Brain pericyte (primary cell): ENCODE measurements around the gene PTPRG.

Experiments
- DNase-seq: peaks from one replicate; pipeline ENCODE4 v3.0.0-alpha.2; 2012; ENCODE audit warnings: low read depth, low spot score

The PTPRG gene

DNA sequence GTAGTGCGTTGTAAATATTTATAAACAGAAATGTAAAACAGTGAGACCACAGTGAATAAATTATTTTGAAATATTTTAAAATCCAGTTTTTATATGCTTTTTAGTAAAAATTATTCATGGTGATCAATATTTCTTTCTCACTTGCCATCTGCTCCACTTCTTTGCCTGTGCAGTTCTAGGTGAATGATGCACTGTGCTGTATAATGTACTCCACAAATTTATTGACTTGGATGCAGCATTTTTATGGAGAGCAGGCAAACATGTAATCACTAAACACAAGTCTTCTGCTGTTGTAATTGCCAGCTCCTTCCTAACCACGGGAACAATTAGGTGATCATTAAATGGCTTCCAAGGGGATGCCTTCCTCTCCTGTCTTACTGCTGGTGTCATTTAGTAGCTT is 395.9 kb downstream of the PTPRG start:
- no peak for DNase-seq

DNA sequence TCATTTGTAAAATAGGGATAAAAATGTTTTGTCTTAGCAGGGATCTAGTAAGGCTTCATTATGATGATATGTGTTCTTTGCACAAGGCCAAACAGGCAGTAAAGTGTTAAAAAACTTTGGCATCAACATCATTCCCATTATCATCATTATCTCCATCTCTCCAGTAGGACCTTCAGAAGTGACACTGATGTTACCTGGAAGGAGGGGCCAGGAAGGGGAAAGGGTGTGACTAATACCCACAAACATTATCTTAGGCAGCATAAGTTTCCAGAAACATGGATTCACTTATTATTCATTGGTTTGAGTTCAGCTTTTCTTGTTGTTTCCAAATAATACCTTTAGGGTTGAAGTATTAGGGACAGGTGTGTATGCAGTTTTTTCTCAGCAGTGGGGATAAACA is 399.6 kb downstream of the PTPRG start:
- DNase-seq: no peak

DNA sequence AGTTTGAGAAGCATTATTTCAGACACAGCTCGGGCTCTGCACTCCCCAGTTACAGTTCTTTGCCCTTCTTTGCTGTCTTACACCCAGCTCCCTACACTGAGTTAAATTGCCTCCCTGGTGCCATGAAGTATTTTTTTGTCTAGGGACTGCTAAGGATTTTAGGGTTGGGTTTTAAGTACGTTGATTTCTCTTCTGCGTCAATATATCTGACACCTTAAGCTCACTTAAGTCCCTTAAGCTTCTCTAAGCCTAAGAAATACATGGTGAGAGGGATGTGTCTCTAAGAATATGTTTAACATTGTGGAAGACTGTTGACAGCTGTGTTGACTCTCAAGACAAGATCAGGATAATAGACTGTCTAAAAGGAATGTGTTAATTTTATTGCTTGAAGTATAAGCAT is 400.5 kb downstream of the PTPRG start:
- DNase-seq: no peak

DNA sequence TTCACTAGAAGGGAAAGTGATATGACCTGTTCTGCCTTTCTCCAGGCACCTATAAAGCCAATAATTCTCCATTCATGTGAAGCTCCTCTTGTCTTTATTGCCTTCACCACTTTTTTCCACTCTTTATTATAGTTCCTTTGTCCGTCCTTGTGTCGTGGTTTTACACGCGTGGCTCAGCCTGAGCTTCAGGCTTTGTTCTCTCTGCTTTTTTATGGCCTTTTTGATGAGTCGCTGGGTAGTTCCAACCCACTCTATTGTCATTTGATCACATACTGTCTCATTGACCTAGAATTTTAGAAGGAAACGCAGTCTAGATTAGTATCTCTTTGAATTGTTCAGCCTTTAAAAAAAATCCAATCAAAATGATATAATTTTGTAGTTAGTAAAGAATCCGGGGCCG is 403.2 kb downstream of the PTPRG start:
- DNase-seq: no peak

DNA sequence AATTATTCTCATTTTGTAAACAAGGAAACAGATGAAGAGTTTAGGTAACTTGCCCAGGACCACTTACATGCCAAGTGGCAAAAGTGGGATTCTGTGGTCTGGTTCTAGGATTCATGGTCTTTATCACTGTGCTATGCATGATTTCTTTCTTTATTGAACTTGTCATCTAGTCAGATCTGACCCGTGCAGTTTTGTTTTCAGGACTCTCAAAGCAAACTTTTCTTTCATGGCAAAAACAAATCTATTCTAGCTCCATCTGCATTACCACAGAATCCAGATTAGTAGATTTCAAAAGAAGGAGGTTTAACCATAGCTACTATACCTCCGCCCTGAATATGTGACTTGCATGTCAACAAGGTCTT is 404.4 kb downstream of the PTPRG start:
- DNase-seq: no peak

DNA sequence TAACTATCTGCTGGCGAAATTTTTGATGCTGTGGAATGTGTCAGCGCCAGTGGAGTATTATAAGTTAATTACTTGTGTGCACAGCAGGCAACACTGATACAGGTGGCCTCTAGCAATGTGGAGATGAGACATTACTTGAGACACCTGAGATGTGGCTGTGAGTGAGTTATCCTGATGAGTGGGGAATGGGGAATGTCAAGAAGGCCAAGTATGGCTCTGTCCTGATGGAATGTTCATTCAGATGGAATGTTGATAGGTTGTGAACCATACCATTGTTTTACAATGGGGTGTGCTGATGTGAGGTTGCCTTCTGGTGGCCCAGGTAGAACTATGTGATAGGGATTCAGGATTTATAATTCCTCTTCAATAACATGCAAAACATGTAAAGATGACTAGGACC is 404.8 kb downstream of the PTPRG start:
- DNase-seq: no peak

DNA sequence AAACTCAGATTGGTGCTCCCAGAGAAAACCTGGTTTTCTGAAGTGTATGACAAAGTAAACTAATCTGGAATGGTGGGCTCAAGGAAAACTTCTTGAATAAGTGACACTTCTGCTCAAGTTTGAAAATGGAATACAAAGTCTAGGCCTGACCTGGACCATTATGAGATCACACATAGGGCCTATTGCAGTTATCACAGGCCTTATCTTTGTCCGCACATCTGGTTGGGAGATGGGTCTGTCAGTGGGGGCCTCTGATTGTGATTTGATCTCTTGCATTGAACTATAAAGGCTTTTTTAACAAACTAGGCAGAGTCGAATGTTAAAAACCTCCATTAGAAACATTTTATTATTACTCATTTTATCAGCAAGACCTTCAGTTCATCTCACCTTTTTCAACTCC is 405.6 kb downstream of the PTPRG start:
- DNase-seq: no peak

DNA sequence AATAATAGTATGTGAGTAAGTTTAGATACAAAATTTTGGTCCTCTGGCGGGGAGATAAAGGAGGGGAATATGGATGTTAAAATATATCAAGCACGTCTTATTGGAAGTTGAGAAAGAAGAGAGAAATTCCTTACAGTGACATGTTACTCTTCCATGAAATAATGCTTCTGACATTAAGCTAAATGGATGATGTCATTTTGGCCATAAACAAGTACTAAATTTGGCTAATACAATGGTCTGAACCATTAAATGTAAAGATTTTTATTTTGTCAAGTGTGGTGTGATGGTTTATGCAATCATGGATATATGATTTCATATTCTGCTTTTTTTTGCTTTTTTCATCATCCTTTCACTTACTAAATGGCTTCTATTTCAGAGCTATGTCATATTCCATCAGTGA is 406.6 kb downstream of the PTPRG start:
- no peak for DNase-seq

DNA sequence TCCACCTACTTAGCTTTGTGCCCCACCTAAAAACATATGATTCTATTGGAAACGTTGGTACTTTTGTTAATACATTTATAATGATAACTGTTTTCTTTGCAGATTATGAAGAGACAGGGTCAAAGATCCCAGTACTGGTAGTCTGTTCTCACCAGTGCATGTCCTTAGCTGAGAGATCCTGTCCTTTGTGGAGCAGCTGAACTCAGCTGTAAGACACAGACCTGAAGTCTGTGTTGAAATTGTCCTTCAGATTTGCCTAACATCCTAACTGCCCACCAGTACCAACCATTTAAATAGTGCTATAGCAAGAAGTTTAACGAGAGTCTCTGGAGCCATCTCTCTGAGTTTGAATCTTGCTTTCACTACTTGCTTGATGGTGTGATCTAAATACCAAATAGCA is 413.3 kb downstream of the PTPRG start:
- no peak for DNase-seq

DNA sequence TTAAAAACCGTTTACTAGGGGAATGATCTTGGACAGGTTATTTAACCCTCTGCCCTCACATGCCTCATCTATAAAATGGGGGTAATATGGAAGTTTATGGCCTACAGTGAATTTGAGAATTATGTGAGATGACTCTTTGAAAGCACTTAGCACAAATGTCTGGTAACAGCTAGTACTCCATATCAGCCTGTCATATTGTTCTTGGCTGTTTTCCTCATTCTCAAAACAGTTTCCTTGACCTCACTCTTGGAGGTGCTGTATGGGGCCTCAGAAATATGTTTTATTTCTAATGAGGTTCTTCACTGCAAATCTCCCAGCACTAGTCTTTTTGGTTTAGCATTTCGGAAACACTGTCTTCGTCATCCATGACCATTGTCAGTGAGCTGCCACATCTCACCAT is 413.8 kb downstream of the PTPRG start:
- no peak for DNase-seq

DNA sequence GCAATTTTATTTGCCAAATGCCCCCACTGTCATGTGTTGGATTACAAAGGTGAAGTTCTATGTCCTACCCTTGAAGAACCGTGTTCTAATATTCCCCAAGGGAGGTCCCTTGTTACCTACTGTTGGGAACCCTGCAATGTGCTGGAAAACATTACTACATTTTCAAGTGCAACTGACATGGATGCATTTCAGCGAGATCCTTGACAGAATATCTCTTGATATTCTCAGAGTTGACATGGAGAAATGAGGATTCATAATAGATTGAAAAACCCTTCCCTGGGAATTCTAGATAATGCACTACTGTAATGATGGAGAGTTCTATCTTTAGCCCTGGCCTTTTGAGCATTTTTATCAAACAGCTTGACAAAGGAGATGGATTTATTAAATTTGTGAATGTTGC is 414.6 kb downstream of the PTPRG start:
- no peak for DNase-seq

DNA sequence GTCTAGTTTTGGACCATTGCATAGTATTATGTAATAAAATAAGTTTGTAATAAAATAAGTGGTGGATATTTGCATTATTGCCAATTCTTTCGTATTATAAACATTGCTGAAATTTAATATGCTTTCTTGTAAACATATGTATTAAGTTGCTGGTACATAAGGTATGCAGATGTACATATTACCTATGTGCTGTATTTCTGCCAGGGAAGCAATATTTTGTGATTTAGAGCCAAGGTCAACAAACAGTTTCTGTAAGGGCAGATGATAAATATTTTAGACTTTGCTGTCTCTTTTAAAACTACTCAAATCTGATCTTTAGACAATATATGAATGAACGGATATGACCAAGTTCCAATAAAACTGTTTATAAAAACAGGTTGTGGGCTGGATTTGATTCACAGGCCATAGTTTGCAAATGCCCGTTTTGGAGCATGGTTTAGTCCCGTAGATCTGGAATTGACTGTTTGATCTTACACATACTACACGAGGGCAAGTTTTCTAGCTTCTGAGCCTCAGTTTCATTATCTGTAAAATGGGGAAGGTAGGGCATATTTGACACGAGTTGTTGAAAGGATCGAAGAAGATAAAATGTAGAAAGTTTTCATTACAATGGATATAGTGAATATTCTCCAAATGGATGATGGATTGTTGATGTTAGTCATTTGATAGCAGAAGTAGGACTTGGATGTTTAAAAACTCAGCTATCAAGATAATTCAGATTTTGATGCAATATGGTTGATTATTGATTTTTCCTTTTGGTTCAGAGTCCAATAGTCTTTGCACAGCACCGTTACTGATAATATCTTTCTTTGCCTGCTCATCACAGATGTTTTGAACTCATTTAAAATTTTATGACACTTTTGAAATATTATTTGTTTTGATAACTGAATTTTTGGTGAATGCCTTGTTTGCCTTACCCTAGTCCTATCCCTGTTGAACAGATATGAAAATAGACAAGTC is 417.4 kb downstream of the PTPRG start:
- no peak for DNase-seq

DNA sequence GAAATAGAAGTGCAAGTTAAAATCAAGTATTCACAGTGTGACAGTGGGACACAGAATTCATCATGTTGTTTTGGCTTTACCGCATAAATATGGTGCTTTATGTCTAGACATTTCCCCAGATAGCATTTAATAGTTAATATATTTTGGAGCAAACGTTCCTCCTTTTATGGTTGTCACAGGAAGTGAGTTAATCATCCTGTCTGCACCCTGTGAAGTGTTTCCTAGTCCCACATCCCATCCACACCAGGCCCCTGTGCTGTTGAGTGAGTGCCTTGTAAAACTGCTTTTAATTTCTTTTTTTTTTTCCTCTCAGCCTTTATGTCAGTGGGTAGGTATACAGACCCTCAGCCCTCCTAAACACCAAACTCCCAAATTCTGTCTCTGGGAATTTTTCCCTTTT is 418.3 kb downstream of the PTPRG start:
- no peak for DNase-seq

DNA sequence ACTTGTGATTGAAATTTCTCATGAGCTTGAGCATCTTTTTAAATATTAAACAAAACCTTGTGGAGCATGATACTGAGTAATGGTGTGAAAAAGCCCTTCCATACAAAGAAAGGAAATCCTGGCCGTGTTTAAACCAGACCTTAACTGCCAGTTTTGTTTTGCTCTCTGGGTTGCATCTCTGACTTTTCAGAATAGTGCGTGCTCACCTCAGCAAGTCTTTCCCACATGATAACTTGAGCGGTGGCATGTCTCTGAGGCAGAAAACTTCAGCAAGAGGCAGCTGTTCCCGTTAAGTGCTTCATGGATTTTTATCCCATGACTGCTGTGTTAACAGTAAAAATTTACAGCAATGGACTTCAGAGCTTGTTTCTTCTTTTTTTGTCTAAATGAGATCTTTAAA is 418.7 kb downstream of the PTPRG start:
- DNase-seq: no peak

DNA sequence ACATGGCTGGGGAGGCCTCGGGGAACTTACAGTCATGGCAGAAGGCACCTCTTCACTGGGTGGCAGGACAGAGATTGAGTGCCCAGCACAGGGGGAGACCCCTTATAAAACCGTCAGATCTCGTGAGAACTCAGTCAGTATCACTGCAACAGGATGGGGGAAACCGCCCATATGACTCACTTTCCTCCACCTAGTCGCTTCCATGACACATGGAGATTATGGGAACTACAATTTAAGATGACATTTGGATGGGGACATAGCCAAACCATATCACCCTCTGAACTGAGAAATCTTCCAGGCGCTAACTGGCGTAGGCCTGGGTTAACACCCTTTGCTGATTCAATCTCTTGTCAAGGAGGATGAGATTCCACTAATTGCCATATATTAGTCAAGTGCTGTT is 419.7 kb downstream of the PTPRG start:
- no peak for DNase-seq

DNA sequence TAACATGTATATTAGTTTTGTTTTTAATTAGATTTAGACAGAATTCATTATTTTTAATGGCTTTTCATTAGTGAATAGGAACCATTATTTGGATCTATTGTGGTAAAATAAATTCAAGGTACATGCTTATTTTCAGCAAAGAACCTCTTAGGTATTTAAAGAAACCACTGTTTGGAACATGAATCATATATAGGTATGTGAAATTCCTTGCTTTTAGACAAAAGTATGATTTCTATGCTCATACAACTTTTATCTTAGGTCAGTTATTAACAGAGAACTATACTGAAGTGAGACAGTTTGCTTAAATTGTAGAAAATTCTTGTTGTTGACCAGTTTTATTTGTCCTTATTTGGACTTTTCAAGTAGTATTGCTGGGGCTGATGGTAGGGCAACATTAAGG is 422.1 kb downstream of the PTPRG start:
- no peak for DNase-seq

DNA sequence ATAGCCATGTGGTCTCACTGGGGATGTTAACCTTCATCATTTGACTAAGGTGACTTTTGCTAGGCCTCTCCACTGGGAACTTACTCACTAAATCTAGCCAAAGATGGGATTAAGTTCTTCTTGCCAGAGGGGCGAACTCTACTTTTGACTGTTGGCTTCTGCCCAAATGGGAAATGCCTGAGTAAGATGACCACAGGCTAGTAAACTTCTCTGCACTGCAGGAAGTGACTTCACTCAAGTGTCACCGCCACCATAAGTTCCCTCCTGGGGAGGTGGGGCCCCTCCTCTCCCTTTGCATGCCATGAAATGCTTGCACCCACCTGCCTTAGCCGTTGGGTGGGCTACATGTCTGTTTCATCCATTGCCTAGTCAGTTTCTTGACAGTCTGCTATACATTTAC is 423.6 kb downstream of the PTPRG start:
- no peak for DNase-seq

DNA sequence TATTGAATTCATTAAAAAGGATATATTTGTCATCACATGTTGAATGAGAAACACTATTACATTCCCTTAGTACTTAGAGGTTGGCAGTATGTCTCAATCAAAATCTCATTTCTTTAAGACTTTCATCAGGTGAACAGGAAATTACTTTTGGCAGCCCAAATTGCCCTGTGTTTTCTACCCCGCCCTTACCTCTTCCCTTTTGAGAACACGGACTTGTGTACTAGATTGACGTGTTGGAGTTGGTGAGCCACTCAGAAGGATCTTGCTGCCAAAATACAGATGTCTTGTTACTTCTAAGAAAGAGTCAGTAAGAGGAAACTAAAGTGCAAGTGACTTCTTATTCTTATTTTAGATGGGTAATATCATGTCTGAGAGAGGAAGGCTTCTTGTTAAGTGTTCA is 425.1 kb downstream of the PTPRG start:
- DNase-seq: no peak

DNA sequence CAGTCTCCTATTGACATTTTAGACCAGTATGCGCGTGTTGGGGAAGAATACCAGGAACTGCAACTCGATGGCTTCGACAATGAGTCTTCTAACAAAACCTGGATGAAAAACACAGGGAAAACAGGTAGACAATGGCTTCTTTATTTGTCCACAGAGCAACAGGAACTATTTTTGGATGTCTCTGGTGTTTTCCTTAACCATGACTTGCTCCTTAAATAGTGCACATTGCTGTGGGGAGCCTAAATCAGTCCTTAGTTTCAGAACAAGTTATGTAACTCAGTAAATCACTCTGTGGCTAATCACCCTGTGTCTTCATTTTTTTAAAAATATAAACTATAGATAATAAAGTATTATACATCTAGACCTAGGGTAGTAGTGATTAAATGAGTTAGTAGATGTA is 428.3 kb downstream of the PTPRG start:
- no peak for DNase-seq

DNA sequence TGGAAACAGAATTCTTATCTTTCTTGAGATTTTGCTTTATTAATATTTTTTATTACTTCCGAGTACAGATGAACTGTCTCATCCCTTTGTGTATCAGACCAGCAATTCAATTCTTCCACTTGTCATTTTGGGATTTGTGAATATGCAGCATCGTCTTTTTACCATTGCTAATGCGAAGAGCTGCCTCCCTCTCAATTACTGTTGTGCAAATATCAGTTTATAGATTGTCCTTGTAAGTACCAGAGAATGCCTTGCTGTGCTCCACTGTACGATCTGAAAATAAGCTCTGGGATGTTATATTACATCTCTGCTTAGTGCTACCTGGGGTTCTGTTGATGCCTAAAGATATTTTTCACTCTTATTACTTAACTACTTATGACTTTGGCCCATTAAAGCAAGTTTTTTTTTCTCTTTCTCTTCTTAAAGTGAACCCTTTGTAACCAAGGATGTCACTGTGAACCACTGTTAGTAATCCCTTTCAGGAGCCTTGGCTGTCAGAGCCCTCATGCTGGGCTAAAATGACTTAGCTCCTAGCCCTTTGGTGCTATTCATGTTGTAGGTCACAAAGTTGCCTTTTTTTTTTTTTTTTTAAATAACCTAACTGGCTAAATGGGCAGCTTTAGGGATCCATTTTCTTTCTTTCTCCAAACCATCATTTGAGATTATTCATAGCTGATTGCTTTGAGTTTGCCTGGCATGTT is 429.1 kb downstream of the PTPRG start:
- DNase-seq: no peak

DNA sequence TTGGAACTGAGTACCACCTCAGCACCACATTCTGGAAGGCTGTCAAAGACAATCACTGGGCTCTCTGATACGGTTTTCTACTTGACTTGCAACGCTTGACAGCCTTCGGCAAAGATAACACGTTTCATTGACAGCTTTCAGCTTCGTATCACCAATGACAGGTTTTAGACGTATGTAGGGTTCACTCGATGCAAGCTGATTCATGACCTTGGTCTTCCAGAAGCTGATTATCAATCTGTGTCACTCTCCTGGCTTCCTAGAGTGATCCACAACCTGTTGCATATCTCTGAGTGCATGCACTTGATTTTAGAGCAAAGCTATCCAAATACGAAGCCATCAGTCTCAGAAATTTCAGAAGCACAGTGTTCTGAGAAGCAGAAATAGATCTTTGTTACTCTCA is 430.3 kb downstream of the PTPRG start:
- DNase-seq: no peak

DNA sequence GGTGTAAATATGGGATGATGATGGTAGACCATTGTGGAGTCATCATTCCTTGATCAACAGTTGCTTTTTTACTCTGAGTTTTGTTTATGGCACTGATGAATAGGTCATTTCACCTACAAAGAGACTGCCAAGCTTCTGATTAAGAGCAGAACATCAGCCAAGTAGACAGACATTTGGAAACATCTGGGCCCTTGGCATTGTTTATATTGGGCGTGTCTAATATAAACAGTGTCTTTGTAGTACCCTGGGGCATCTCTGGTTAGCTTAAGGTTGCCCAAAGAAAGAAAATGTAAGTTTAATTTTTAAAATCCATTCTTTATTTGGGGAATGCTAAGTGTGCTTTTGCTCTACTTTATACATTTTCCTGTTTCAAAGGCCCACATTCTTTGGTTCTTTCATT is 435.0 kb downstream of the PTPRG start:
- no peak for DNase-seq

DNA sequence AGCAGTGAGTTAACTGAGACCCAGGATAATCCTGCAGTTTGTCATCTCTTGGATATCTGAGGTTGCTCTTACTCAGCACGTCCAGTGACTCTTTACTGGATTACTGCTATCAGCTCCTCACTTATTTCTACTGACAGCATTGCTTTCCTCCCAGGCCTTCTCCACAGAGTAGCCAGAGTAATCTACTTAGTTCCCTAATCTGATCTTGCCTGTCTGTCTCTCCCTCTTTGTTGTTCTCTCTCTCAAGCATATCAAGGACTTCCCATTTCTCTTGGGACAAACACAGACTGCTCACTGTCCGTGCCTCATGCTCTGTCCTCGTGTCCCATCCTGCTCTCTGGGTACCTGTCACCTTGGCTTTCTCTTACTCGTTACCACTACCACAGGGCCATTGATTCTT is 435.7 kb downstream of the PTPRG start:
- no peak for DNase-seq
